Body of pancreas (tissue), 4 donors: Measurements from ENCODE around the gene TMEM82.

Experiments
- CTCF ChIP-seq, 7 experiments: fragments of 450-650 bp in 4 of 7; fragments of 200-600 bp in 3 of 7; sonication (generic) in 3 of 7; IDR thresholded peaks; one replicate each; pipeline ENCODE4 v1.5.1; 2016 to 2019; ENCODE audit warnings: antibody characterized with exemption in 7 of 7
- POLR2A ChIP-seq, 3 donors: fragments of 450-650 bp; IDR thresholded peaks; one replicate each; pipeline ENCODE4 v1.6.1; 2016; ENCODE audit warnings: antibody characterized with exemption in 3 of 3, mild to moderate bottlenecking in 2 of 3

GRCh38 chr1:15704526-15705183 lies 37.6 kb upstream of the TMEM82 start:
- TF ChIP-seq CTCF (IDR thresholded peaks at IDR 0.05) (no peak), POLR2A (IDR thresholded peaks at IDR 0.05) (no peak)
